Uterus (tissue), 4 donors: Measurements from ENCODE around the gene MYO18B. TPM values are rescaled to one million over a fixed set of nuclear protein-coding genes. Genes with fewer than 3 reads are reported as not detected.

ENCODE experiments used
- DNase-seq, 2 donors: peaks; one replicate each; pipeline ENCODE4 v3.0.0-alpha.2; 2019 to 2020
- H3K27ac ChIP-seq, 2 donors: fragments of 200-600 bp; sonication (generic); 1 replicate in 1 of 2; 2 replicates in 1 of 2; pipeline ENCODE4 v1.5.1; 2016 to 2018
- H3K27me3 ChIP-seq, 2 donors: fragments of 200-600 bp; sonication (generic); one replicate each; pipeline ENCODE4 v1.5.1; 2018 to 2019; ENCODE audit warnings: control low read depth in 1 of 2
- H3K36me3 ChIP-seq, 2 donors: fragments of 200-600 bp; sonication (generic); one replicate each; pipeline ENCODE4 v1.5.1; 2019; ENCODE audit warnings: control low read depth in 1 of 2
- H3K4me1 ChIP-seq, 2 donors: fragments of 200-600 bp; sonication (generic); one replicate each; pipeline ENCODE4 v1.5.1; 2018 to 2019; ENCODE audit warnings: control low read depth in 1 of 2
- H3K4me3 ChIP-seq, 2 donors: fragments of 200-600 bp; sonication (generic); 1 replicate in 1 of 2; 2 replicates in 1 of 2; pipeline ENCODE4 v1.5.1; 2018 to 2019; ENCODE audit warnings: mild to moderate bottlenecking in 1 of 2
- H3K9me3 ChIP-seq, 2 donors: fragments of 200-600 bp; sonication (generic); one replicate each; pipeline ENCODE4 v1.5.1; 2019; ENCODE audit warnings: control low read depth in 1 of 2
- CTCF ChIP-seq, 4 experiments: fragments of 200-600 bp in 2 of 4; fragments of 450-650 bp in 2 of 4; sonication (generic) in 2 of 4; IDR thresholded peaks; one replicate each; pipeline ENCODE4 v1.5.1; 2016 to 2019; ENCODE audit warnings: antibody characterized with exemption in 4 of 4, mild to moderate bottlenecking in 2 of 4, moderate library complexity in 1 of 4
- POLR2A ChIP-seq, 2 donors: fragments of 450-650 bp; IDR thresholded peaks; one replicate each; pipeline ENCODE4 v1.6.1; 2016; ENCODE audit warnings: antibody characterized with exemption in 2 of 2, mild to moderate bottlenecking in 1 of 2, moderate library complexity in 1 of 2
- intact Hi-C: fragments of 100-400 bp; cut with DNase I; formaldehyde crosslinking; loops from one replicate; pipeline ENCODE4 v1.15.1; 2023; ENCODE audit warnings: low total_unique reads
- total RNA-seq, 4 donors: library from RNA; depleted of rRNA in 3 of 4; stranded (reverse); fragments of >200 nt in 3 of 4; gene quantifications; one replicate each; pipeline versions ENCODE4 v1.1.0 to v1.2.4, GENCODE V29; 2014 to 2023
- donor health status: DM: yes; HTN: yes; CAD: no.

MYO18B gene
- total RNA-seq, 4 donors from 2014 or later = 0.41 to 0.43 TPM; not detected in 2

GRCh38 chr22:25763239-25763777, 21.3 kb downstream of the MYO18B start:
- no peak for DNase-seq
- H3K4me1 ChIP-seq = no peaks in the 10 kb centered on the region
- no peak overlapping the region for H3K4me3 ChIP-seq
- no peaks in the 10 kb centered on the region for H3K27me3 ChIP-seq
- H3K36me3 ChIP-seq = no peaks in the 10 kb centered on the region
- no peaks in the 10 kb centered on the region for H3K9me3 ChIP-seq
- TF ChIP-seq POLR2A (IDR thresholded peaks at IDR 0.05) (no peak), CTCF (IDR thresholded peaks at IDR 0.05) (no peak)
- intact Hi-C loops = no loop called here
- no peak overlapping the region for H3K27ac ChIP-seq

- Histone ChIP-seq H3K27ac (no peak overlapping the region), H3K4me3 (no peak overlapping the region), H3K9me3 (no peaks in the 10 kb centered on the region), H3K27me3 (no peaks in the 10 kb centered on the region), H3K4me1 (no peaks in the 10 kb centered on the region), H3K36me3 (no peaks in the 10 kb centered on the region)
- TF ChIP-seq CTCF (IDR thresholded peaks at IDR 0.05) = no peak
- no peak for TF ChIP-seq POLR2A (IDR thresholded peaks at IDR 0.05)
- intact Hi-C loops = no loop called here
- no peak for DNase-seq
Observed at GRCh38 chr22:25764270-25765015, 22.5 kb downstream of the MYO18B start.

- intact Hi-C loops = no loop called here
- no peak overlapping the region for H3K4me3 ChIP-seq
- H3K27ac ChIP-seq = no peak overlapping the region
- H3K4me1 ChIP-seq = no peaks in the 10 kb centered on the region
- H3K27me3 ChIP-seq = no peaks in the 10 kb centered on the region
- no peaks in the 10 kb centered on the region for H3K36me3 ChIP-seq
- TF ChIP-seq POLR2A (IDR thresholded peaks at IDR 0.05) (no peak), CTCF (IDR thresholded peaks at IDR 0.05) (no peak)
- H3K9me3 ChIP-seq = no peaks in the 10 kb centered on the region
- DNase-seq = no peak
Observed at GRCh38 chr22:25765016-25765367, 23.0 kb downstream of the MYO18B start.

GRCh38 chr22:25765801-25766200, 23.8 kb downstream of the MYO18B start:
- Histone ChIP-seq H3K4me3 (no peak overlapping the region), H3K9me3 (no peaks in the 10 kb centered on the region), H3K4me1 (no peaks in the 10 kb centered on the region), H3K27me3 (no peaks in the 10 kb centered on the region), H3K36me3 (no peaks in the 10 kb centered on the region), H3K27ac (no peak overlapping the region)
- intact Hi-C loops = no loop called here
- no peak for TF ChIP-seq CTCF (IDR thresholded peaks at IDR 0.05)
- no peak for TF ChIP-seq POLR2A (IDR thresholded peaks at IDR 0.05)
- no peak for DNase-seq

GRCh38 chr22:25766418-25766817, 24.4 kb downstream of the MYO18B start:
- TF ChIP-seq POLR2A (IDR thresholded peaks at IDR 0.05) (no peak), CTCF (IDR thresholded peaks at IDR 0.05) (no peak)
- no peaks in the 10 kb centered on the region for H3K4me1 ChIP-seq
- intact Hi-C loops = no loop called here
- no peak for DNase-seq
- H3K4me3 ChIP-seq = no peak overlapping the region
- no peak overlapping the region for H3K27ac ChIP-seq
- no peaks in the 10 kb centered on the region for H3K9me3 ChIP-seq
- no peaks in the 10 kb centered on the region for H3K36me3 ChIP-seq
- H3K27me3 ChIP-seq = no peaks in the 10 kb centered on the region
